Measurements from ENCODE around the gene MPP4.
"Not testable (repeated sequence)": the region's sequence is repeated elsewhere in the genome, so short reads cannot be mapped to it uniquely, and the experiment has no call there.

MPP4 gene

GRCh38 chr2:201674298-201674697, 24.1 kb downstream of the MPP4 start:
- DNase-seq, result no peak

GRCh38 chr2:201673546-201673945, 24.9 kb downstream of the MPP4 start:
- no peak for DNase-seq

GRCh38 chr2:201671205-201671604, 27.2 kb downstream of the MPP4 start:
- DNase-seq, result not testable (repeated sequence)

- DNase-seq, result no peak
Measured at GRCh38 chr2:201669865-201670264, 28.6 kb downstream of the MPP4 start.

GRCh38 chr2:201668402-201668910, 30.0 kb downstream of the MPP4 start:
- DNase-seq, result no peak

GRCh38 chr2:201664334-201664733, 34.1 kb downstream of the MPP4 start:
- no peak for DNase-seq

GRCh38 chr2:201661366-201661765, 37.1 kb downstream of the MPP4 start:
- DNase-seq, result no peak

- no peak for DNase-seq
Measured at GRCh38 chr2:201660293-201660895, 38.0 kb downstream of the MPP4 start.

GRCh38 chr2:201656740-201657139, 41.7 kb downstream of the MPP4 start:
- DNase-seq, result no peak

- DNase-seq, result no peak
Measured at GRCh38 chr2:201656102-201656501, 42.3 kb downstream of the MPP4 start.

GRCh38 chr2:201654616-201655384, 43.6 kb downstream of the MPP4 start:
- DNase-seq, result no peak

- no peak for DNase-seq
Measured at GRCh38 chr2:201653221-201653620, 45.2 kb downstream of the MPP4 start.

GRCh38 chr2:201649442-201649841, 49.0 kb downstream of the MPP4 start:
- DNase-seq, result no peak

GRCh38 chr2:201647431-201647830, 51.0 kb downstream of the MPP4 start:
- DNase-seq, result no peak

GRCh38 chr2:201644001-201644400, 54.4 kb downstream of the MPP4 start:
- DNase-seq, result peak in 3 of 58 donors; percentile 2 to 8 (median 7)

GRCh38 chr2:201643216-201643890, 55.1 kb downstream of the MPP4 start, which contains the start of gene TMEM237:
TSS of gene TMEM237 (minus strand) at chr2:201643503. CDS start at chr2:201643400, 103 bp downstream.
- DNase-seq, result peak in 30 of 58 donors; percentile 29 to 85 (median 62)

- peak; percentile 24 to 88 (median 76) for DNase-seq
Measured at GRCh38 chr2:201642579-201643215, 55.7 kb downstream of the MPP4 start.

GRCh38 chr2:201642086-201642578, 56.3 kb downstream of the MPP4 start:
- peak in 2 of 58 donors; percentile 60 to 67 for DNase-seq

GRCh38 chr2:201639205-201639604, 59.2 kb downstream of the MPP4 start:
- no peak for DNase-seq

GRCh38 chr2:201638326-201638725, 60.1 kb downstream of the MPP4 start:
- no peak for DNase-seq

- no peak for DNase-seq
Measured at GRCh38 chr2:201633661-201634249, 64.7 kb downstream of the MPP4 start.

Measured in anterior cingulate cortex (tissue), 58 donors.